Measurements from ENCODE around the gene ZCCHC2.

- TF ChIP-seq, protein P1, sequence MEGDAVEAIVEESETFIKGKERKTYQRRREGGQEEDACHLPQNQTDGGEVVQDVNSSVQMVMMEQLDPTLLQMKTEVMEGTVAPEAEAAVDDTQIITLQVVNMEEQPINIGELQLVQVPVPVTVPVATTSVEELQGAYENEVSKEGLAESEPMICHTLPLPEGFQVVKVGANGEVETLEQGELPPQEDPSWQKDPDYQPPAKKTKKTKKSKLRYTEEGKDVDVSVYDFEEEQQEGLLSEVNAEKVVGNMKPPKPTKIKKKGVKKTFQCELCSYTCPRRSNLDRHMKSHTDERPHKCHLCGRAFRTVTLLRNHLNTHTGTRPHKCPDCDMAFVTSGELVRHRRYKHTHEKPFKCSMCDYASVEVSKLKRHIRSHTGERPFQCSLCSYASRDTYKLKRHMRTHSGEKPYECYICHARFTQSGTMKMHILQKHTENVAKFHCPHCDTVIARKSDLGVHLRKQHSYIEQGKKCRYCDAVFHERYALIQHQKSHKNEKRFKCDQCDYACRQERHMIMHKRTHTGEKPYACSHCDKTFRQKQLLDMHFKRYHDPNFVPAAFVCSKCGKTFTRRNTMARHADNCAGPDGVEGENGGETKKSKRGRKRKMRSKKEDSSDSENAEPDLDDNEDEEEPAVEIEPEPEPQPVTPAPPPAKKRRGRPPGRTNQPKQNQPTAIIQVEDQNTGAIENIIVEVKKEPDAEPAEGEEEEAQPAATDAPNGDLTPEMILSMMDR (IDR thresholded peaks at IDR 0.05): no peak
- TF ChIP-seq EP300 (IDR thresholded peaks at IDR 0.05): no peak
- no peak for TF ChIP-seq POLR2A (IDR thresholded peaks at IDR 0.05)
- TF ChIP-seq POLR2AphosphoS5 (IDR thresholded peaks at IDR 0.05): no peak
Observed at GRCh38 chr18:62496262-62496661, 26.6 kb upstream of the ZCCHC2 start.
